HG03469 (cell line): ENCODE results near the gene AGRN.
"Not testable (repeated sequence)": the region's sequence is repeated elsewhere in the genome, so short reads cannot be mapped to it uniquely, and the experiment has no call there.

Source experiments
- ATAC-seq: cut with Tn5 transposase; IDR thresholded peaks from one replicate; pipeline ENCODE4 v1.9.1; 2021; ENCODE audit warnings: mild to moderate bottlenecking, moderate library complexity, moderate number of reproducible peaks; ENCODE audit not compliant: unreplicated experiment

The AGRN gene

GRCh38 chr1:1063261-1063944, 43.5 kb downstream of the AGRN start:
- ATAC-seq: no peak

- peak; percentile 40 for ATAC-seq
Observed at GRCh38 chr1:1063945-1064831, 44.3 kb downstream of the AGRN start.

- ATAC-seq: no peak
Observed at GRCh38 chr1:1065265-1065939, 45.5 kb downstream of the AGRN start.

GRCh38 chr1:1065940-1066304, 46.0 kb downstream of the AGRN start:
- ATAC-seq: not testable (repeated sequence)

- no peak for ATAC-seq
Observed at GRCh38 chr1:1066403-1067283, 46.7 kb downstream of the AGRN start.

- ATAC-seq: no peak
Observed at GRCh38 chr1:1067284-1067859, 47.5 kb downstream of the AGRN start.

GRCh38 chr1:1067860-1068516, 48.1 kb downstream of the AGRN start:
- no peak for ATAC-seq

- ATAC-seq: no peak
Observed at GRCh38 chr1:1068517-1069055, 48.7 kb downstream of the AGRN start.

- ATAC-seq: no peak
Observed at GRCh38 chr1:1069056-1069710, 49.3 kb downstream of the AGRN start.

- no peak for ATAC-seq
Observed at GRCh38 chr1:1069711-1070676, 50.1 kb downstream of the AGRN start.

- ATAC-seq: no peak
Observed at GRCh38 chr1:1071486-1072298, 51.8 kb downstream of the AGRN start.

- ATAC-seq: no peak
Observed at GRCh38 chr1:1072299-1072848, 52.5 kb downstream of the AGRN start.

GRCh38 chr1:1072849-1073742, 53.2 kb downstream of the AGRN start:
- no peak for ATAC-seq

- no peak for ATAC-seq
Observed at GRCh38 chr1:1073743-1074587, 54.0 kb downstream of the AGRN start, which contains the start of gene RNF223. Gene RNF223, minus strand, starts transcription at chr1:1074306. Its CDS starts 1,740 bp downstream, at chr1:1072566.
